ENCODE results near the gene BAHCC1. TPM values are rescaled to one million over a fixed set of nuclear protein-coding genes. Genes with fewer than 3 reads are reported as not detected.

BAHCC1 gene
- total RNA-seq, 2 experiments from 2014 or later: 0.05 TPM; not detected in 1

DNA sequence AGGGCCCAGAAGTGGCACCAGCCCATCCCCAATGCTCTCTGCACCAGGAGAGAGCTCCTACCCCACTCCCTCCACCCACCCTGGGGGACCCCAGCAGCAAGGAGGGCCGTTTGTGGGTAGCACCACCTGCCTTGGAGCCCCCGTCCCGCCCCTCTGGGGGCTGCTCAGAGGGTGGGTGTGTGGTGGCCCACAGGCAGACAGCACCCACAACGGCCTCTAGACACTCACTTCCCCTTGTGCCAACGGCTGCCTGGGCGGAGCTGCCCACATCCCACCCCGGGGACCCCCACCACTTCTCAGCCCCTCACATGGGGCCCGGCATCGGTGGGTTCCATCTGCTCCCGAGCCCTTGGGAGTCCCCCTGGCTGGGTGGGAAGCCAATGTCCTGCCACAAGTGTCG lies 33.3 kb downstream of the BAHCC1 start:
- POLR2A ChIA-PET: no interaction called here
- no peak overlapping the region for H3K27ac Mint-ChIP-seq
- CTCF ChIA-PET: no interaction called here
- H3K36me3 Mint-ChIP-seq (ENCODE audit: low read depth): no peaks in the 10 kb centered on the region
- H3K4me1 Mint-ChIP-seq: peaks cover 6% of the 10 kb centered on the region
- H3K27me3 Mint-ChIP-seq: peaks cover 16% of the 10 kb centered on the region
- no peak for DNase-seq
- intact Hi-C loops (cut with DNase I, micrococcal nuclease): loop anchor here in 1 of 2 experiments (5.0 kb wide), 1 partner anchor 54 kb away; no protein-coding TSS in a partner anchor
- H3K4me3 Mint-ChIP-seq: no peak overlapping the region
- no peaks in the 10 kb centered on the region for H3K9me3 Mint-ChIP-seq (ENCODE audit: low read depth)
- no peak for ATAC-seq

DNA sequence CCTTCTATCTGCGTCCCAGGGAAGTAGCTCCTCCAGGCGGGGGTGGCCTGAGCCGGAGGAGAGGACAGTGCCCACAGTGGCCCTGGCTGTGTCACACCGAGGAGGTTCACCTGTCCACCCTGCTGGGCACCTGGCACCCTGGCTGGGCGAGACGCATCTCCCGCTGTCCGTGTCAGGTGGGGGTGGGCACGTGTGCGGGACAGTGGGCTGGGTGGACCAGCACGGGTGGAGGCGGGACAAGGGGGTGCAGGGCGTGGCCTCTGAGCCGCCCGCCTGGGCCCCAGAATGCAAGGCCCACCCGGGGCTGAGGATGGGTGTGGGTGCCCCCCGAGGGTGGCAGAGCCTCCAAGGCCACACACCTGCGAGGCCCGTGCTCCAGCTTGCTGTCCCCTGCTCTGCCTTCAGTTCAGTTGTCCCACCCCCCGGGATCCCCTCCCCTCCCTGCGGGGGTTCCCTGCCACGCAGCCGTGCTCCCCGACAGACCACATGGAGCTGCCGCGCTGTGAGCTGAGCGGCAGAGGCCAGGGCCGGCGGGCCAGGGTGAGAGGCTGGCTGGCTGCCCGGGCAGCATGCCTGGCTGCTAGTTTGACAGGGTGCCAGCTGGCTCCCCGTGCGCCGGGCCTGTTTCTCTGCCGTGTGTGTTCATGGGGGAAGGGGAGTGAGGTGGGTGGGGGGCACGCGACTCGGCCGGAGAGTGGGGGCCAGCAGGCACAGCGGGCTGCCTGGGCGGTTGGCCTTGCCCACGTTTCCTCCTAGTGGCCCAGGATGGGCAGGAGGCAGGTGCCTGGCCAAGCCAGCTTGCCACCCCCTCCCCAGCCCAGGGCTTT lies 33.9 kb downstream of the BAHCC1 start:
- no peaks in the 10 kb centered on the region for H3K9me3 Mint-ChIP-seq (ENCODE audit: low read depth)
- DNase-seq (no peak), ATAC-seq (no peak)
- no peak overlapping the region for H3K4me3 Mint-ChIP-seq
- peaks cover 6% of the 10 kb centered on the region for H3K4me1 Mint-ChIP-seq
- peaks cover 16% of the 10 kb centered on the region for H3K27me3 Mint-ChIP-seq
- intact Hi-C loops (cut with DNase I, micrococcal nuclease): loop anchor here in 1 of 2 experiments (5.0 kb wide), 1 partner anchor 53 kb away; no protein-coding TSS in a partner anchor
- no peak overlapping the region for H3K27ac Mint-ChIP-seq
- ChIA-PET CTCF (interaction anchor here (0.6 to 2.4 kb wide), 5 partner anchors 12 to 289 kb away, joined by 3 to 8 read pairs (median 3); no protein-coding TSS in a partner anchor), POLR2A (no interaction called here)
- no peaks in the 10 kb centered on the region for H3K36me3 Mint-ChIP-seq (ENCODE audit: low read depth)

- no peak for DNase-seq
These were observed 34.7 kb downstream of the BAHCC1 start for GRCh38 chr17:81429821-81430551.

GRCh38 chr17:81431545-81432482 lies 36.6 kb downstream of the BAHCC1 start:
- ChIA-PET POLR2A (no interaction called here), CTCF (interaction anchor here (1.3 to 2.4 kb wide), 2 partner anchors 10 to 140 kb away, joined by 4 to 8 read pairs; no protein-coding TSS in a partner anchor)
- Mint-ChIP-seq H3K27ac (no peak overlapping the region), H3K27me3 (peaks cover 18% of the 10 kb centered on the region), H3K36me3 (ENCODE audit: low read depth) (no peaks in the 10 kb centered on the region), H3K4me3 (no peak overlapping the region), H3K9me3 (ENCODE audit: low read depth) (no peaks in the 10 kb centered on the region), H3K4me1 (peaks cover 6% of the 10 kb centered on the region)
- no peak for DNase-seq
- no peak for ATAC-seq
- intact Hi-C loops (cut with DNase I, micrococcal nuclease): no loop called here

More at GRCh38 chr17:81429821-81430551, 34.7 kb downstream of the BAHCC1 start:
- H3K27ac Mint-ChIP-seq: no peak overlapping the region
- H3K36me3 Mint-ChIP-seq (ENCODE audit: low read depth): no peaks in the 10 kb centered on the region
- H3K27me3 Mint-ChIP-seq: peaks cover 18% of the 10 kb centered on the region
- H3K4me3 Mint-ChIP-seq: no peak overlapping the region
- intact Hi-C loops (cut with DNase I, micrococcal nuclease): loop anchor here in 1 of 2 experiments (5.0 kb wide), 1 partner anchor 52 kb away; no protein-coding TSS in a partner anchor
- no peak for ATAC-seq
- CTCF ChIA-PET: interaction anchor here (0.6 to 2.4 kb wide), 7 partner anchors 11 to 290 kb away, joined by 3 to 8 read pairs (median 3); no protein-coding TSS in a partner anchor
- H3K9me3 Mint-ChIP-seq (ENCODE audit: low read depth): no peaks in the 10 kb centered on the region
- peaks cover 6% of the 10 kb centered on the region for H3K4me1 Mint-ChIP-seq
- POLR2A ChIA-PET: no interaction called here

DNA sequence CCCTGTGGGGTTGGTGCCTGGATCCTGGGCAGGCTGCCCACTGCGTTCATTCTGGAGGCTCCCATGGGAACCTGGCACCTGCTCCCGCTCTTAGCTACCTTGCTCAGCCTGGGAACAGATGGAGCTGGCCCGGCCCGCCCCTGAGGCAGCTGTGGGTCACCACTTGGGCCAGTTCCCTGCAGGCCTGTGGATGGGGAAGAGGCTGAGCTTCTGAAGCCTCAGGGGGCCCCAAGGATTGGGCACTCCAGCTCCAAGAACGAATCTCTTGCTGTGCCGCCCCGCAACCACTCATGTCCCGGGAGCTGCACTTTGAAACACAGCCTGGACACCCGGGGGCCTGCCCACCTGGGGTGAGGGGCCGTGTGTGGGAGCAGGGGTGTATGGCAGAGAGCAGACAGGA lies 37.7 kb downstream of the BAHCC1 start:
- no peak overlapping the region for H3K4me3 Mint-ChIP-seq

GRCh38 chr17:81433656-81434055 lies 38.4 kb downstream of the BAHCC1 start:
- Mint-ChIP-seq H3K9me3 (ENCODE audit: low read depth) (no peaks in the 10 kb centered on the region), H3K4me3 (no peak overlapping the region), H3K36me3 (ENCODE audit: low read depth) (no peaks in the 10 kb centered on the region), H3K27ac (no peak overlapping the region), H3K27me3 (peaks cover 11% of the 10 kb centered on the region), H3K4me1 (no peaks in the 10 kb centered on the region)
- intact Hi-C loops (cut with DNase I, micrococcal nuclease): no loop called here
- no peak for ATAC-seq
- POLR2A ChIA-PET: no interaction called here
- CTCF ChIA-PET: no interaction called here
- no peak for DNase-seq

More for the DNA sequence above, 37.7 kb downstream of the BAHCC1 start:
- H3K36me3 Mint-ChIP-seq (ENCODE audit: low read depth): no peaks in the 10 kb centered on the region
- DNase-seq (no peak), ATAC-seq (no peak)
- no peak overlapping the region for H3K27ac Mint-ChIP-seq
- peaks cover 14% of the 10 kb centered on the region for H3K27me3 Mint-ChIP-seq
- H3K9me3 Mint-ChIP-seq (ENCODE audit: low read depth): no peaks in the 10 kb centered on the region
- intact Hi-C loops (cut with DNase I, micrococcal nuclease): no loop called here
- POLR2A ChIA-PET: no interaction called here
- H3K4me1 Mint-ChIP-seq: peaks cover under 1% of the 10 kb centered on the region
- CTCF ChIA-PET: no interaction called here

GRCh38 chr17:81434072-81434471 lies 38.8 kb downstream of the BAHCC1 start:
- ChIA-PET CTCF (no interaction called here), POLR2A (no interaction called here)
- ATAC-seq: no peak
- Mint-ChIP-seq H3K27me3 (peaks cover 8% of the 10 kb centered on the region), H3K36me3 (ENCODE audit: low read depth) (no peaks in the 10 kb centered on the region), H3K4me3 (no peak overlapping the region), H3K27ac (no peak overlapping the region), H3K4me1 (no peaks in the 10 kb centered on the region), H3K9me3 (ENCODE audit: low read depth) (no peaks in the 10 kb centered on the region)
- DNase-seq: no peak
- intact Hi-C loops (cut with DNase I, micrococcal nuclease): no loop called here

DNA sequence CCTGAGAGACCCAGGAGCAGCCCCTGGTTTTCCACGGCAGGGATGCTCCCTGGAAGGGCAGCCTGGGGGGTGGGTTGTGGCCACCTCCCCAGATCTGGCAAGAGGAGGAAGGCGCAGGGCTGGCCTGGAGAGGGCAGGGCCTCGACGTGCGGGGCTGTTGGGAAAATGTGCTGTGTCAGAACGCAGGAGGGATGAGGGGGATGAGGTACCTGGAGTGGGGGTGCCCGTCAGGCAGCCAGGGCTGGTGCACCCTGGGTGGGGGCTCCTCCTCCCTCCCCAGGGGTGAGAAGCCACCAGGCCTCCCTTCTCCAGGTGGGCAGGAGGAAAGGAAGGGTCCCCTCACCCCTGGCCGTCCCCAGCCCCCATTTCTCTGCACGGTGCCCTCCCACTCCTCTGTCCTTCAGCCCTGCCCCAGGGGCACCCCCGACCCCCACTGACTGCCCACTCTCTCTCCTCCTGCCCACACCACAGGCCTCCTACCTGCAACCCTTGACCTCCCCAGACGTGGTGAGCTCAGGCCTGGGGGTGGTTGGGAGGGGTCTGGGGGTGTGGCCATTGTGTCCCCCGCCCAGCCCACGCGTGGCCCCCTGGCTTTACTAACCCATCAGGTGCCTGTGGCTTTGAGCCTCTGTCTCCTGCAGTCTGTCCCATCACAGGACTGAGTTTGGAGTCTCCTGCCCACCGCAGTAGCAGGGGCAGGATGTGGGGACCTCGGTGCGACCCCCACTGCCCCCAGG lies 39.6 kb downstream of the BAHCC1 start:
- POLR2A ChIA-PET: interaction anchor here (0.5 kb wide), 1 partner anchor 11 kb away, joined by 5 read pairs; no protein-coding TSS in a partner anchor

GRCh38 chr17:81435652-81436293 lies 40.5 kb downstream of the BAHCC1 start:
- Mint-ChIP-seq H3K4me1 (no peaks in the 10 kb centered on the region), H3K27ac (no peak overlapping the region), H3K4me3 (no peak overlapping the region), H3K9me3 (ENCODE audit: low read depth) (no peaks in the 10 kb centered on the region), H3K36me3 (ENCODE audit: low read depth) (no peaks in the 10 kb centered on the region), H3K27me3 (peaks cover 4% of the 10 kb centered on the region)
- DNase-seq (no peak), ATAC-seq (no peak)
- ChIA-PET CTCF (interaction anchor here (0.6 kb wide), 1 partner anchor 45 kb away, joined by 3 read pairs; no protein-coding TSS in a partner anchor), POLR2A (no interaction called here)
- intact Hi-C loops (cut with DNase I, micrococcal nuclease): no loop called here

More for the DNA sequence above, 39.6 kb downstream of the BAHCC1 start:
- Mint-ChIP-seq H3K4me1 (no peaks in the 10 kb centered on the region), H3K27me3 (peaks cover 8% of the 10 kb centered on the region), H3K4me3 (no peak overlapping the region), H3K27ac (no peak overlapping the region), H3K9me3 (ENCODE audit: low read depth) (no peaks in the 10 kb centered on the region), H3K36me3 (ENCODE audit: low read depth) (no peaks in the 10 kb centered on the region)
- ATAC-seq (no peak), DNase-seq (no peak)
- CTCF ChIA-PET: interaction anchor here (0.6 kb wide), 1 partner anchor 46 kb away, joined by 3 read pairs; no protein-coding TSS in a partner anchor
- intact Hi-C loops (cut with DNase I, micrococcal nuclease): no loop called here

DNA sequence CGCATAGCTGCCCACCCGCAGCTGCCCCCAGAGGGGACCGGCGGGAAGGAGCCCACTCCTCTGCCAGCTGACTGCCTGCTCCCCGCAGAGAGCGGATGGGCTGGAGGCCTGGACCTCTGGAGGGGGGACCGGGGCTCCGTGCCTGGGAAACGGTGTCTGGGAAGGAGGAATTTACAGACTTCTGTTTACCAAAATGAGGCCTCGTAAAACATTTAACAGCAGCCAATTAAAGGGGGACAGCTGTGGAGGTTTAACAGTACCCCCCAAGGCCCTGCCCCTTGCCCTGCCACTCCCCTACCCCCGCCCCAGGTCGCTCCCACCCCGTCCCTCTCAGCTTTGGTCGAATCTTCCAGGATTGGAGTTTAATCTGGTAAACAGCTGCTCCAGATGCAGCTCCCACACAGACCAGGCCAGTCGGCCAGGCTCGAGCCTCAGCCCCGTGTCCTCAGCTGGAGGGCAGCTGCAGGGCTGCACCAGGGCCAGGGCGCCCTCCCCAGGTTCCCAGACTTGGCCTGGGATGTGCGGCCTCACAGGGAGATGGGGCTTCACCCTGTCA lies 41.1 kb downstream of the BAHCC1 start:
- ATAC-seq: no peak
- POLR2A ChIA-PET: no interaction called here
- DNase-seq: no peak
- no peak overlapping the region for H3K27ac Mint-ChIP-seq
- peaks cover 4% of the 10 kb centered on the region for H3K27me3 Mint-ChIP-seq
- no peak overlapping the region for H3K4me3 Mint-ChIP-seq
- CTCF ChIA-PET: interaction anchor here (0.6 kb wide), 1 partner anchor 1821 kb away, joined by 4 read pairs; no protein-coding TSS in a partner anchor
- H3K36me3 Mint-ChIP-seq (ENCODE audit: low read depth): no peaks in the 10 kb centered on the region
- no peaks in the 10 kb centered on the region for H3K4me1 Mint-ChIP-seq
- intact Hi-C loops (cut with DNase I, micrococcal nuclease): no loop called here
- H3K9me3 Mint-ChIP-seq (ENCODE audit: low read depth): no peaks in the 10 kb centered on the region

Measured in activated CD4-positive, alpha-beta T cell treated with anti-CD3 and anti-CD28 coated beads for 36 hours (primary cell).